RWPE1 (cell line): Measurements from ENCODE around the gene CBFA2T3.
A peak's percentile ranks its signal among the peaks of the same experiment; 100 is the strongest.
"Not testable (repeated sequence)": the region's sequence is repeated elsewhere in the genome, so short reads cannot be mapped to it uniquely, and the experiment has no call there.

ENCODE experiments used
- CTCF ChIA-PET: fragments of 350-600 bp; sonication (Branson Sonifier 250); formaldehyde crosslinking; extraction: SDS; loops from one replicate; lab custom pipeline; 2021; lab: Yijun Ruan, JAX
- POLR2A ChIA-PET: fragments of 400-600 bp; formaldehyde crosslinking; extraction: SDS; loops from one replicate; lab custom pipeline; 2020; ENCODE audit warnings: antibody characterized with exemption; ENCODE audit not compliant: low non-redundant PET; lab: Yijun Ruan, JAX
- DNase-seq: peaks from one replicate; pipeline ENCODE4 v3.0.0; 2012; ENCODE audit warnings: low spot score
- H3K27ac ChIP-seq: fragments of 450-650 bp; 2 replicates; pipeline ENCODE4 v1.5.1; 2017
- CTCF ChIP-seq: fragments of 450-650 bp; conservative IDR thresholded peaks from 2 replicates; pipeline ENCODE4 v1.5.1; 2017; ENCODE audit warnings: low read depth, mild to moderate bottlenecking

CBFA2T3 gene

GRCh38 chr16:88920618-88921590 is 56.1 kb downstream of the CBFA2T3 start:
- peak; percentile 55 for DNase-seq
- ChIA-PET CTCF (interaction anchor here (0.6 kb wide), 1 partner anchor 155 kb away, joined by 5 read pairs; no protein-coding TSS in a partner anchor), POLR2A (no interaction called here)

GRCh38 chr16:88919936-88920335 is 57.1 kb downstream of the CBFA2T3 start:
- no peak for DNase-seq
- no peak for TF ChIP-seq CTCF
- ChIA-PET POLR2A (no interaction called here), CTCF (no interaction called here)
- peak overlapping the region; percentile 87 for H3K27ac ChIP-seq

More at GRCh38 chr16:88920618-88921590, 56.1 kb downstream of the CBFA2T3 start:
- H3K27ac ChIP-seq, result peak overlapping the region; percentile 87
- no peak for TF ChIP-seq CTCF

GRCh38 chr16:88918896-88919295 is 58.1 kb downstream of the CBFA2T3 start:
- POLR2A ChIA-PET, CTCF ChIA-PET, DNase-seq: not testable (repeated sequence)
- peak overlapping the region; percentile 48 for H3K27ac ChIP-seq

GRCh38 chr16:88917915-88918627 is 58.9 kb downstream of the CBFA2T3 start:
- POLR2A ChIA-PET, result interaction anchor here (0.5 kb wide), 1 partner anchor 26 kb away, joined by 3 read pairs; no protein-coding TSS in a partner anchor
- TF ChIP-seq CTCF, result no peak
- H3K27ac ChIP-seq, result peak overlapping the region; percentile 48
- CTCF ChIA-PET, result interaction anchor here (0.8 kb wide), 1 partner anchor 23 kb away, joined by 3 read pairs; no protein-coding TSS in a partner anchor
- no peak for DNase-seq

- no peak overlapping the region for H3K27ac ChIP-seq
- POLR2A ChIA-PET, result interaction anchor here (0.5 kb wide), 1 partner anchor 27 kb away, joined by 3 read pairs; no protein-coding TSS in a partner anchor
- no peak for DNase-seq
- no peak for TF ChIP-seq CTCF
- CTCF ChIA-PET, result interaction anchor here (0.6 to 0.8 kb wide), 3 partner anchors 23 to 244 kb away, joined by 3 to 4 read pairs (median 4); no protein-coding TSS in a partner anchor
Observed at GRCh38 chr16:88917146-88917914, 59.7 kb downstream of the CBFA2T3 start.

GRCh38 chr16:88915639-88916327 is 61.2 kb downstream of the CBFA2T3 start:
- H3K27ac ChIP-seq, result no peak overlapping the region
- no peak for TF ChIP-seq CTCF
- no peak for DNase-seq
- ChIA-PET CTCF (no interaction called here), POLR2A (no interaction called here)
